Activated CD4-positive, CD25-positive, alpha-beta regulatory T cell treated with anti-CD3 and anti-CD28 coated beads, Interleukin-2, amount 50 U/mL, for 16 hours (primary cell): ENCODE measurements around the gene COL15A1.

Experiments used
- DNase-seq: peaks from one replicate; pipeline ENCODE4 v3.0.0-alpha.2; 2020; ENCODE audit warnings: low read depth, low spot score

Gene COL15A1

GRCh38 chr9:98972716-98973115 lies 29.0 kb downstream of the COL15A1 start:
- DNase-seq, result no peak

DNA sequence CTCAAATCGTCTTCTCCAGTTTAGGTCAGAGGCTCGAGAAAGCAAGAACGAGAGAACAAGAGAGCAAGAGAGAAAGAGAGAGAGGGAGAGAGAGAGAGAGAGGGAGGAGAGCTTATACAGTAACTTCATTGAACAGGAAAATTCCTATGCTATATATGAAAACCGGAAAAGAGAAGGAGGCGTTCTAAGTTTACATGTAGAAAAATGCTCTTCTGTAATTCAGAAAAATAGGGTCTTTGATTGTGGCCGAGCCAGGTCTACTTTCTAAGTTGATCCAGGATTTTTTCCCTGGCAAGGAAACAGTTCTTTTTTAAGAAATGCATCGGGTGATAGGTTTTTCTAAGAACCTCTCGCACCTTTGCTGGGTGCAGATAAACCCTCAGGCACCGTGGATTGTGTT lies 29.5 kb downstream of the COL15A1 start:
- no peak for DNase-seq

DNA sequence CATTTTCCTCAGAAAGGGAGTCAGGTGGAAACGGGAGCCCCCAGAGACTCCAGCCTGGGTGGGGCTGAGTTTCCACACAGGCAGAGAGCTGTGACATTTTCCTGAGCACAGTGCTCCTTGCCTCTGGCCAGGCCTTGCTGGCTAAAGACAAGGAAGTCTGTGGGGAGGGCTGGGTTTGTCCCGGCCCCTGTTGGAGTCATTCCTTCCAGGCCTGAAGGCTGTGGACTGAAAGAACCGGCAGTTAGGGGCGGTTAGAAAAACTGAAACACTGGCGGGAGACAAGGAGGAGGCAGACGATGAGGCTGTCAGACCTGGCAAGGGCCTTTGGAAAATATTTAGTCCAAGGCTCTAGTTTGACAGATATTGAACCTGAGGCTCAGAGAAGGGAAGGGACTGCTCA lies 29.9 kb downstream of the COL15A1 start:
- DNase-seq, result no peak

DNA sequence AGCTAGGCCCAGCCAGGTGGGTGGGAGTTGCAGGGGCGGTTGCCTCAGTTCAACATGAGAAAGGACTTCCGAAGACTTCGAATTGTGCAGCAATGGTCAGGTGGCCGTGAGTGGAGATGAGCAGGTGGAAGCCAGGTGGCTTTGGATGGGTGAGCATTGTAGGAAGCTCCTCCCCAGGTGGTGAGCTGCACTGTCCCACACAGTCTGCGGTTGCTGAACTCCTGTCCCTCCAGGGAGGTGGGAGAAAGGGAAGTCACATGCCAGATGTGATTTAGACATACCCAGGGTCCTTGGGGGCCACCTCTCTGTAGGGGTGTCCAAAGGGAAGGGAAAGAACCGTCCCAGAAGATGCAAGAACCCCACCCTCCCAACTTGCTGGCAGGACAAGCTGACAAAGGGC lies 30.4 kb downstream of the COL15A1 start:
- DNase-seq, result no peak

GRCh38 chr9:98974554-98974953 lies 30.8 kb downstream of the COL15A1 start:
- DNase-seq, result no peak

DNA sequence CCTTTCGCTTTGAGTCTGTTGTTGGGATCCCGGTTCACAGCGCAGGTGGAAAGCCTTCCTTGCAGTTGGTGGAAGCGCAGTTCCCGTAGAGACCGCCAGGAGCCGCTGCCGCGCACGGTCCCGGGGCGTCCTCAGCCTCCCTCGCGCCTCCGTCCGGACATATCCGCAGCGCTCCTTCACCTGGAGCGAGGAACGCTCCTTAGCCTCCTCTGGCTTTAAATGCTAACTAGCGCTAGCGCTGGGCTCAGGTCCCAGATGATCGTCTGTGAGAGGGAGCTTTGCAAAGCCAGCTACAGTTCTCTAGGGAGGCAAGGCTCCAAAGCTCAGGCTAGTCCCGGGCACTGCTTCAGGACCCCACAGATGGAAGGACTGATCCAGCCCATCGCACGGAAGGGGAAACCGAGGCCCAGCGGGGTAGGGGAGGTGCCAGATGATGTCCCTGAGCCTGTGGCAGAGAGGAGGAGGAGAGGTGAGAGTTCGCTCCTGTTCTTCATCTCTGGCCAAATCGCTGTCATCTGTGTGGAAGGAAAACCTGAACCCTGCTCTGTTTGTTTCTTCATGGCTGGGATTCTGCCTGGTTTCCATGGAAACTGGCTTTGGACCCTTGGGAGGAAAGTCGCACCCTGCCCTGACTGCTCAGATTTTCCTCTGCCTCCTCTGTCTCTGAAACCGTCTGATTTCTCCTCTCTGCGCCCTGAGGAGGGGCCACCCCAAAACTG lies 31.4 kb downstream of the COL15A1 start:
- DNase-seq, result peak; percentile 61

DNA sequence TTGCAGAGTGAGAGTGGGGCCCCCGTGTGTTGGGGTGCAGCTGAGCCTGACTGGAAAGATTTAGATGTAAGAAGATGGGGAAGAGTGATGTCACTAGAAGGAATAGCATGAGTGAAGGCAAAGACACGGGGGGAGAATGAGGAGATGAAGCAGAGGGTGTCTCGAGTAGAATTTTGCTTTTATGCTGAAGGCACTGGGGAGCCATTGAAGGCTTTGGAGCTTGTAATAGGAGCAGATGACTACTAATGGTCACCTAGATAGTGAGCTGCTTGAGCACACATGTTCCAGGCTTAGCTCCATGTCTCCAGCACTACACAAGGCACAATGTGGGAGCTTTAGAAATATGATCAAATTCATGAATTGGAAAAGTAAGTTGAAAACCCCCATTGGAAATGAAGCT lies 32.1 kb downstream of the COL15A1 start:
- DNase-seq, result no peak

GRCh38 chr9:98977246-98977714 lies 33.6 kb downstream of the COL15A1 start:
- no peak for DNase-seq

GRCh38 chr9:98977813-98978212 lies 34.1 kb downstream of the COL15A1 start:
- DNase-seq, result no peak

DNA sequence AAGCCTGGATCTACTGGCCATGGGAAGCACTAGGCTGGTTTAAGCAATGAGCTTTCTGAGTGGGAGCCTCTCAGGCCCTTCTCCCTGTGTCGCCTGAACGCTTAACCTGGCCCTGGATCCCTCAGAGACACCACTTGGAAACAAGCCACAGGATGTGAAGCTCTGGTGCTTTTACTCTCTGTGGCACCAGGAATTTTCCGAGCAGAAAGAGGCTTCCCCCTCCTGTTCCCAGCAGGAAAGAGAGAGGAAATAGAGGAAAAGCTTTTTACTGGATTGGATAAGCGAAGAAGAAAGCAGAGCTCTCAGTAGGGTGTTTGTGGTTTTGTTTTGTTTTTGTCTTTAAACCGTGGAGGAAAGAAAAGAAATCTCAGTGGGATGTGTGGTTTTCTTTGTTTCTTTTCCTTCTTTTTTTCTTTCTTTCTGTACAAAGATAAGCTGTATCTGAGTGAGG lies 34.5 kb downstream of the COL15A1 start:
- no peak for DNase-seq

- DNase-seq, result no peak
Observed at GRCh38 chr9:98980291-98980690, 36.6 kb downstream of the COL15A1 start.

GRCh38 chr9:98983295-98984268 lies 39.9 kb downstream of the COL15A1 start:
- no peak for DNase-seq

DNA sequence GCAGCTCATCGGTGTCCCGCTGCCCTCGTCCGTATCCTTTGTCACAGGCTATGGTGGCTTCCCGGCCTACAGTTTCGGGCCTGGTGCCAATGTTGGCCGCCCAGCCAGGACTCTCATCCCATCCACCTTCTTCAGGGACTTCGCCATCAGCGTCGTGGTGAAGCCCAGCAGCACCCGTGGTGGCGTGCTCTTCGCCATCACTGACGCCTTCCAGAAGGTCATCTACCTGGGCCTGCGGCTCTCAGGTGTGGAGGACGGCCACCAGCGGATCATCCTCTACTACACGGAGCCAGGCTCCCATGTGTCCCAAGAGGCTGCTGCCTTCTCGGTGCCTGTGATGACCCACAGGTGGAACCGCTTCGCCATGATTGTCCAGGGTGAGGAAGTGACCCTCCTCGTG lies 41.9 kb downstream of the COL15A1 start:
- DNase-seq, result no peak

GRCh38 chr9:98986866-98987651 lies 43.4 kb downstream of the COL15A1 start:
- no peak for DNase-seq

DNA sequence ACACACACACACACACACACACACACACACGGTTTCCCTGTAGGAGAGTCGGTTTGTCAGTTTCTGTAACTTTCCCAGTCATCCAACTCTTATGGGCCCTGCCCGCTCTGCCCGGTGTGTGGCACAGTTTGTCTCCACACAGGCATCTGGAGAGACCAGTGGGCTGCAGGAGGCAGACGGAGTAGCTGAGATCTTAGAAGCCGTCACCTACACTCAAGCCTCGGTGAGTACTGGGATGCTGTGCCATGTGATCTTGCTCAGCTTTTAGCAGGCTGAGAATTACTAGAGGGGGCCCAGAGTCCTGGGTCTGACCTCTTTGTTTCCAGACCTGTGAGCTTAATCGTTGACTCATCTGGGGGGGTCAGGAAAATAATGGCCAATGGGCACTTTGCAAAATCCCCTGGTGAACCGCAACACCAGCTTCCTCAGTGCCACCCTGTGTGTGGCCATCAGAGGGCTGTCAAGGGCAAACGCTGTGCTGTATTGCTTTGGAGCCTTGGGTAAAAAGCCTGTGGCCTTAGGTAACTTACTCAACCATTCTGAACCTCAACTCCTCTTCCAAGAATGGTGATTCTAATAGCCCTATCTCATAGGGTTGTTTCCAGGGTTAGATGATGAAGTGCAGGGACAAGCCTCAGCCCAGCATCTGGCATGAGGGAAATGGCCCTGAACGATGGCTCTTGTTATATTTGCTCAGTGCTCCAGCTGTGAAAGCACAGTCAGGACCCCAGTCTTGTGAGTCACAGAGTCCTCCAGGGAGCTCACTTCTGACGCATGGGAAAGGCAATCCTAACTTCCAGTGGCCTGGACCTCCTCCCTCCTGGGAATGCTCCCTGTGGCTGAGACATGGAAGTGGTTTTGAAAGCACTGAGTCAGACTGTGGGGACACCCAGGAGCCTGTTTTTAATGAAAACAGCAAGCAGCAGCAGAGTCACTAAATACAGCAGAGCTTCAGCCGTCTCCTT lies 45.6 kb downstream of the COL15A1 start:
- no peak for DNase-seq

- no peak for DNase-seq
Observed at GRCh38 chr9:98990181-98990870, 46.6 kb downstream of the COL15A1 start.

DNA sequence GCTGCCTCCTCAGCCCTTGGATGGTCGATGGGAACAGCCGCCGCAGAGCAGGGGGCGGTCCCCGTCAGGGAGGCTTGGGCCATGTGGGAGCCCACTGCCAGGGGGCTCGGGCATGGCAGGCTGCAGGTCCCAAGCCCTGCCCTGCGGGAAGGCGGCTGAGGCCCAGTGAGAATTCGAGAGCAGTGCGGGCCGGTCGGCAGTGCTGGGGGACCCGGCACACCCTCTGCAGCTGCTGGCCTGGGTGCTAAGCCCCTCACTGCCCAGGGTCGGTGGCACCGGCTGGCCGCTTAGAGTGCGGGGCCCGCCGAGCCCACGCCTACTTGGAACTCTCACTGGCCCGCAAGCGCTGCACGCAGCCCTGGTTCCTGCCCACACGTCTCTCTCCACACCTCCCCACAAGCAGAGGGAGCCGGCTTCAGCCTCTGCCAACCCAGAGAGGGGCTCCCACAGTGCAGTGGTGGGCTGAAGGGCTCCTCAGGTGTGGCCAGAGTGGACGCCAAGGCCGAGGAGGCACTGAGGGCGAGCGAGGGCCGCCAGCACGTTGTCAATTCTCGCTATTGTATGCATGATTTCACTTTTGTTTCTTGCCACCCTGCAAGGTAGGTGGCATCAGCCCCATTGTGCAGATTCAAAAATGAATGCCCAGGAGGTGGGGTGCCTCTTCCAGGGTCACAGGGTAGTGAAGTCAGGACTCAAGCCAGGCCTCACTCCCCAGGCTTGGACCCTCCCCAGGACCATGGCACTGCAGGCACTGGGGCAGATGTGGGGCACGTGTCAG lies 48.6 kb downstream of the COL15A1 start:
- DNase-seq, result no peak

GRCh38 chr9:98992885-98993569 lies 49.3 kb downstream of the COL15A1 start:
- no peak for DNase-seq

DNA sequence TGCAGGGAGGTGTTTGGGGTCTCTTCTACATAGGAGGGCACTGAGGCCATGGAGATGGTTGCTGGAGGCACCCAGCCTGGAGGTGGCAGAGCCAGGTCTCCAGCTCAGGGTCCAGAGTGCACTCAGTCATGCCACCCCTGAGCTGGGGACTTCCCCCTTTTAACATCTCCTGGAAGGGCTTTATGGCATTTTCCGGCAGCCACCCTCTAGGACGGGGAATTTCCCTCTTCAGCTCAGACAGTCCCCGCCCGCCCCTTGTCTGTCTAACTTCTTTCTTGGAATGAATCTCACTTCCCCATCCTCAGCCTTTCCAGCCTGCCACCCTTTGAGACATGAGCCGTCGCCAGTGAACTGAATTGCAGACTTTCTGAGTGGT lies 49.9 kb downstream of the COL15A1 start:
- no peak for DNase-seq
